H1 (cell line): ENCODE measurements around the gene DGKI. TPM values are rescaled to one million over a fixed set of nuclear protein-coding genes. Genes with fewer than 3 reads are reported as not detected.

ENCODE experiments used
- CBX5 ChIP-seq: fragments of 300-800, 300-1000 bp; sonication (generic); IDR thresholded peaks from 2 replicates; pipeline ENCODE4 v1.7.1; 2016; ENCODE audit warnings: antibody characterized with exemption, low read length, low read depth
- CHD7 ChIP-seq: fragments of 300-600 bp; sonication (generic); IDR thresholded peaks from 2 replicates; pipeline ENCODE4 v1.7.1; 2012; ENCODE audit warnings: low read length, moderate library complexity, mild to moderate bottlenecking, inconsistent platforms; ENCODE audit not compliant: insufficient replicate concordance
- POU5F1 ChIP-seq: IDR thresholded peaks from 2 replicates; pipeline ENCODE4 v1.6.1; 2011; ENCODE audit warnings: low read depth, mild to moderate bottlenecking, low read length, moderate library complexity
- SIX5 ChIP-seq: IDR thresholded peaks from 2 replicates; pipeline ENCODE4 v1.6.1; 2011; ENCODE audit warnings: mild to moderate bottlenecking, low read depth, low read length
- ZNF274 ChIP-seq: IDR thresholded peaks from 2 replicates; pipeline ENCODE4 v1.7.0; 2012; ENCODE audit warnings: low read length, borderline replicate concordance; ENCODE audit errors: extremely low read depth
- polyA plus RNA-seq, 7 experiments: library from polyadenylated mRNA; depleted of rRNA in 3 of 7; stranded (reverse) in 5 of 7; unstranded in 2 of 7; fragments of >200 nt in 5 of 7; fragments of 200-250 nt in 2 of 7; gene quantifications; 1 replicate in 5 of 7; 2 replicates in 1 of 7; 4 replicates in 1 of 7; pipeline versions ENCODE4 v1.2.1 to v1.2.3, GENCODE V29; 2011 to 2013; ENCODE audit warnings: missing spikeins in 2 of 7, mixed read lengths in 2 of 7
- total RNA-seq: library from RNA; stranded (reverse); fragmentation: NEBNext Ultra II Directional; extraction: Animal tissue kit (Norgen Biotek cat#: 25700); gene quantifications from 2 replicates; pipeline ENCODE4 v1.2.1, GENCODE V29; 2021

Gene DGKI
- total and polyA plus RNA-seq, 2 of the 8 experiments (the other 6 are each of a cell fraction or from before 2014, with no cell fraction given): 0.20 to 0.71 TPM

GRCh38 chr7:137413901-137414300 lies 432.9 kb downstream of the DGKI start (continued):
- TF ChIP-seq ZNF274: no peak
- no peak for TF ChIP-seq CHD7
- no peak for TF ChIP-seq POU5F1
- TF ChIP-seq SIX5: no peak
- TF ChIP-seq CBX5: no peak
